Activated T-helper 1 cell treated with Interleukin-2 at 50 U/mL for 16 hours (primary cell): ENCODE measurements around the gene ATG13.
"Not testable (repeated sequence)": the region's sequence is repeated elsewhere in the genome, so short reads cannot be mapped to it uniquely, and the experiment has no call there.

Experiments
- DNase-seq: peaks from one replicate; pipeline ENCODE4 v3.0.0-alpha.2; 2020; ENCODE audit warnings: low read depth

ATG13 gene

GRCh38 chr11:46643986-46644385, 26.6 kb downstream of the ATG13 start:
- DNase-seq = no peak

DNA sequence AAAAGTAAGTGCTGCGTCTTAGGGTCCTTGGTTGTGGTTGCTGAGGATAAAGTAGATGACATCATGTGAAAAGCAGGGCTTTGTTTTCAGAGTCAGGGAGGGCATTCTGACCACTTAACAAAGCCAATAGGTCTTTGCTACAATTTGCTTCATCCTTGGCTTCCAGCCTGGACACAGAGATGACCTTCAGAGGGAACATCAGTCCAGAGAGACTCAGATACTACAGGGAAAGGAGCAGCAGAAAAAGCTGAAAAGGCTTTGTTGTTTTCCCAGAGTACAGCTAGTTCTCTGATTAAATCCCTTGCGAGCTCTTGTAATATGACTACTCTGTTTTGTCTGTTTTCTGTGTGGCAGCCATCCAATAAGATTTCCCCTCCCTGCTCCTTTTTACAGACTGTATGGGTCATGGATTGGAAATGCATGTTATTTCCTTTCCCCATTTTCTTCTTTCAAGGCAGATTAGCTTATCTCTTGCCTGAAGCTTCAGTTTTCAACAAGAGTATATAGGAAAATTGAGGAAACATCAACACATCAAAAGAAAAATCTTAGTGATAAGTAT, 31.9 kb downstream of the ATG13 start:
- DNase-seq = no peak

DNA sequence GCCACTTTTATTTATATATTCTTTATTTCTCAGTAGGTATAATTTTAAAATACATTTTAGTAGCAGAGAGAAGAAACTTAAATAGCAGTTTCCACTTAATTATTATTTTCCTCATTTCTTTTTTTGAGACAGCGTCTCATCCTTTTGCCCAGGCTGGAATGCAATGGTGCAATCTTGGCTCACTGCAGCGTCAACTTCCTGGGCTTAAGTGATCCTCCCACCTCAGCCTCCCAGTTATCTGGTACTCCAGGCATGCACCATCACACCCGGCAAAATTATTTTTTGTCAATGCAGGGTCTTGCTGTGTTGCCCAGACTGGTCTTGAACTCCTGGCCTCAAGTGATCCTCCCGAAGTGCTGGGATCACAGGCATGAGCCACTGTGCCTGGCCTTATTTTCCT, 38.3 kb downstream of the ATG13 start:
- DNase-seq = no peak

GRCh38 chr11:46657186-46657585, 39.8 kb downstream of the ATG13 start:
- DNase-seq = no peak

DNA sequence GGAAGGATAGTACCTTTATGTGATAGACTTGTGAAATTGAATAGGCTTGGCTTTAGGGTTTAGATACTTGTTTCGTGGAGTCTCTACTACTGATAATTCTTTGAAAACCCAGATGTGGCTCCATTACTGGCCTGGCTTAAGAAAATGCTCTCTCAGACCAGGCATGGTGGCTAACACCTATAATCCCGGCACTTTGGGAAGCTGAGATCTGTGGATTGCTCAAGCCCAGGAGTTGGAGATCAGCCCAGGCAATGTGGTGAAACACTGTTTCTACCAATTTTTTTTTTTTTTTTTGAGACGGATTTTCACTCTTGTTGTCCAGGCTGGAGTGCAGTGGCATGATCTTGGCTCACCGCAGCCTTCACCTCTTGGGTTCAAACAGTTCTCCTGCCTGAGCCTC, 40.9 kb downstream of the ATG13 start:
- no peak for DNase-seq

GRCh38 chr11:46659908-46660307, 42.6 kb downstream of the ATG13 start:
- no peak for DNase-seq

DNA sequence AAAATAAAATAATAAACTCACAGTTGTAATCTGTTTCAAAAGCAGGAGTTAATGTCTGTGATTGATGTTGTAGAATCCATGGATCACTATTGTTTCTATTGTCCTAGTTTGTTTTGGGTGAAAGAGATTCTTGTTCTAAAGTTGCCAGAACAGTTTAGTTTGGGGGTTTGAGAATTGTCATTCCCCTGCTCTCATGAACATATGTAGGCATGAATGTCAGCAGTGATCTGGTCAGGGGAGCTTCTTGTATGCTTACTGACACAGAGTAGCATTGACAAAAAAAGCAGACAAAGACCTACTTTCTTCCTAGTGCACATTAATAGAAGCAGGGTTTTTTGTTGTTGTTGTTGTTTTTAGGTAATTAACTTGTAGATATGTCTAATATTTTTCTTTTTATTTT, 44.5 kb downstream of the ATG13 start:
- DNase-seq = no peak

DNA sequence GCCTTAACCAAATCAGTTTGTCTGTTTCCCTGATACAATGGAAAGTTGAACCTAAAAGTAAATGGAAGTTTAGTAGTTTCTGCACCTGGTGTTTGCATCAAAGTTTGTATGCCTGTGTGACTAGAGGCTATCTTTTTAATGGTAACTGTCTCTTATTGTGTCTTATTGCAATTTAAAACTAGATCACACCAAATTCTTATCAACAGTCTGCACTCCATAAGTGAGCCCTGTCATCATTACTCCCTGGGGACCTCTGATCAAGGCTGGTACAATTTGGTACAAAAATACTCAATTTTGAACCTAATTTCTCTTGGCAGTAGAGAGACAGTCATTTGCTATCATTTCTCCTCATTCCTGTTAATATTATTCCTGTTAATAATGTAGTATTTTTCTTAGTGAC, 45.0 kb downstream of the ATG13 start:
- DNase-seq = no peak

- no peak for DNase-seq
Observed at GRCh38 chr11:46663277-46663940, 46.1 kb downstream of the ATG13 start.

- DNase-seq = no peak
Observed at GRCh38 chr11:46664612-46665011, 47.3 kb downstream of the ATG13 start.

GRCh38 chr11:46665356-46665755, 48.0 kb downstream of the ATG13 start:
- no peak for DNase-seq

- DNase-seq = no peak
Observed at GRCh38 chr11:46666516-46666915, 49.2 kb downstream of the ATG13 start.

DNA sequence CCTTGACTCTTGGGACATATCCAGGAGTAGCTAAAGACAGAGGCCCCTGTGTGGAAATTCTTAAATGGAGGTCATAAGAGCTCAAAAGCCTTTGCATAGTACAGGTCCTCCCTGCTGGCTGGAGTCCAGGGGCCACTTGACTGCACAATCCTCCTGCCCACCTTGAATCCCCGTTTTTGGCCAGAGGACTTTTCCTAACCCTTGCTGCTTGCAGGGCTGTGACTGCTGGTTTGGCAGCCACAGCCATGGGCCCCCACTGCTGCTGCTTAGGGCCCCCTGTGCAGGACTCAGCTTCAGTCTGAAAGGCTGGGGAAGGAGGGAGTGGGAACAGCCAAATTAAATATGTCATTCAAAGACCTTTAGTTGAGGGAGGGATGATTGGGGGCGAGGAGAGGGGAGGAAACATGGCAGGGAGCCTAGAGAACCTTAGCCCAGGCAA, 49.7 kb downstream of the ATG13 start:
- DNase-seq = no peak

DNA sequence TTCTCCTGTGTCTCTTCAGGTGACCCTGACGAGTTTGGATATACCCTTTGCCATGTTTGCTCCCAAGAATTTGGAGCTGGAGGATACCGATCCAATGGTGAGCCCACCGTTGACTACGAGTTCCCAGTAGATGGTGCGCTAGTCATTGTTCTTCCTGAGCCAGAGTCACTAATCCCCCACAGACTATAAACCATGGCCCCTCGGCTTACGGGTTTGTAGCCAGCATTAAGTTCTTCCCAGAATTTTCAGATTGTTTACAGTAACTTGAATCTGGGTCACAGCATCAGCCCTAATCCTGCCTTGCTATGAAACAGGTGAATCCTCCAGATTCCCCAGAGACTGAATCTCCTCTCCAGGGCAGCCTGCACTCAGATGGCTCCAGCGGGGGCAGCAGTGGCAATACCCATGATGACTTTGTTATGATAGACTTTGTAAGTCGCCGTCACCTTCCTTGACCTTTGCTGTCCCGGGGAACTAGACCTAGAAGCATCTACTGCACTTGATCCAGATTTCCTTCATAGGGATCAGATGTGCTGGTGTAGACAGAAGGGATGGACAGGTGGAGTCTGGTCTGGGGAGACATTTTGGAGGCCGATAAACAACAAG, 51.2 kb downstream of the ATG13 start:
- no peak for DNase-seq

DNA sequence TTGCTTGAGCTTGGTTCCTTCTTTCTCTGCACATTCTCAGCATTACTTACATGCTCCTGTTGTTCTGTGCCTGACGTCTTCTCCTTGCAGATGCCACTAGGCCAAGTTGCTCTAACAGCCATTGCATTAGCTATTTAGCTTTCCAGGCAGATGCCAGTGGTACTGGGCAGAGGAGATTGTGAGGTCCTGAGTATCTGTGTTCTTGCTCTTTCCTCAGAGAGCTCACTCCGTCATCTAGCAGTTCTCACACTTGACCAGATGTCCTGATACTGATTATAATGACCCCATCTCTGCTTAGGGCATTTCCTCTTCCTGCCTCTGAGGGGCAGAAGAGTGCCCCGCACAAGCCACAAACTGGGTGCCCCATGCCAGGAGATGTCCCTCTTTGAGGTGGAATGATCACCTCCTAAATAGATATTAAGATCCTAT, 52.4 kb downstream of the ATG13 start:
- DNase-seq = no peak

DNA sequence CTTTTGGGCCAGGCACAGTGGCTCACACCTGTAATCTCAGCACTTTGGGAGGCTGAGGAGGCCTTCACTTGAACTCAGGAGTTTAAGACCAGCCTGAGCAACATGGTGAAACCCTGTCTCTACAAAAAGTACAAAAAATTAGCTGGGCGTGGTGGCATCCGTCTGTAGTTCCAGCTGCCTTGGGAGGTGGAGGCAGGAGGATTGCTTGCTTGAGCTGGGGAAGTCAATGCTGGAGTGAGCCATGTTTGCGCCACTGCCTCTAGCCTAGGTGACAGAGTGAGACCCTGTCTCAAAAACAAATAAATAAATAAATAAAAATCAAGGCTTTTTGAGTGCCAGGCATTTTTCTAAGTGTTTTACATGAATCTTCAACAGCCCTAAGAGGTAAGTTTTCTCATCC, 53.2 kb downstream of the ATG13 start:
- not testable (repeated sequence) for DNase-seq

GRCh38 chr11:46671958-46672315, 54.6 kb downstream of the ATG13 start:
- DNase-seq = no peak

DNA sequence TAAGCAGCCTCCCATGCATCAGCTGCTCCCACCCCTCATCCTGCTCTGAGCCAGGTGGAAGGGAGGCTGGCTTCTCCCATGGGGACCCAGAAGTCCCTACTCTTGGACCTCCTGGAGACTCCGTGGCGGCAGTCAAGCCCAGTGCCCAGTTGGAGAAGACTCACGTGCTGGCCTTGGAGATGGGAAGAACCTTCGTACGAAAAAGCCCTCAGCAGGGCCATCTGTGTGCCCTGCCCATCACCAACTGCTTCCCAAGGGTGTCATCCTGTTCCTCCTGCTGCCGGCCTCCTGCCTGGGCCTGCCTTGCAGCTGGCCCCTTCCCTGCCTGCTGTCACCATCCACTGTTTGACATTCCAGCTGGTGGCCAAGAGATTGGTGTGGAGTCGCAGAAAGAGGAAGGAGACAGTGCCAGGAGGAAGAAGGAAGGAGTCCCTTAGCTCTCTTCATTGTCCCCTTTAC, 55.1 kb downstream of the ATG13 start:
- DNase-seq = no peak

- no peak for DNase-seq
Observed at GRCh38 chr11:46673713-46674462, 56.5 kb downstream of the ATG13 start.

DNA sequence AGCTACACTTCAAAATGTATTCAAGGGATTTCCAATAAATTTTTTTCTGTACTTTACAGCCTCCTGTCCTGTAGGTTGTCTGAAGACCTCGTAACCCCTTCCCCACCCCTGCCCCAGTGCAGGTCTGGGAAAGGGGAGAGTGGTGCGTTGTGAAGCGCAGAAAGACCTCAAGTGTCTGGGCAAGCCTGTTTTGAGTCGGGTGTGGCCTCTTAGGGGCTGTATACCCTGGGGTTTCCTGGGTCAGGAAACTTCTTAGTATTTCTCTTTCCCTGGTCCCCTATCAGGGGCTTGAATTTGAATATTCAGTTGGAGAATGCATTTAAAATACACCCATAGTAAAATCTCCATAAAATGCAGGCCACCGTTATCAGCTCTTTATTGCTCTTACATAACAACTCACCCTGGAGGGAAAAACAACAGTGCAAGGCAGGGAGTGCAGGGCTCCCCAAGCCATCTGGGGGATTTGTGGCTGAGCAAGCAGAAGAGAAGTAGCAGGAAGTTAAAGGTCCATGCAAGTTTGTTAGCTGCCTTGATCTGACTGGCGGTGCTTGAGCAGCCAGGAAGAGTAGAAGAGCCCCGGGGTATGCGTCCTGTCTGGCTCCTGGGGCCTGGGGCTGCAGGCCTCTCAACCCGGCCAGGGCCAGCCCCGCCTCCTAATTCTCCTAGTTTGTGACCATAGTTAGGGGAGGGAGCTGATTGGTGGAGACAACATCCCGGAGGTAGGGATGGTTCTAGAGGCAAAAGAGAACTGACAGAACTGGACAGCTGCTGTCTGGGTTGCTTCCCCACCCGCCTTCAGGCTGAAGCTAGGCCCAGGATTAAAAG, 57.3 kb downstream of the ATG13 start:
- no peak for DNase-seq

DNA sequence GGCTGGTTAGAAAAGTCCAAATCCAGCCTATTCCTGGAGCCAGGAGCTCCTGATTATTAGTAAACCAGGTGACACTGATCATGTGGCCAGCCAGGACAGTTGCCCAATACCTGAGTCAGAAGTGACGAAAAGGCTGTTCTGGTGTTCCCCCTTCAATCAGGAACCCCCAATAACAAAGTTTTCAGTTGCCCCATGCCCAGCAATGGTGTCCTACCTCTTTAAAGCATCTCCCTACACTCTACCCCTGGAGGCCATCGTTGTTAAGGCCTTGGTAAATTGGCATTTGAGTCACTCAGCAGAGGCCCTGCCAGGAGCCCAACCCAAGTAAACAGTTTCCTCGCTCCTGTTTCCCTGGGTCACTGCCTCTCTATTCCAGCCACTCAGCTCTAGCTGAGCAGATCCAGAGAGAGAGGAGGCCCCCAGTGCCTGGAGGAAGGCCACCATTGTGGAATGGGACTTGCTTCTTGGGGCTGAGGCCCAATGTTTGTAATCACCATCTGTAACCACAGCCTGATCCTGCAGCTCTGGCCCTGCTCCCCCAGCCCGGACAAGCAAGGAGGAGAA, 58.0 kb downstream of the ATG13 start:
- no peak for DNase-seq

DNA sequence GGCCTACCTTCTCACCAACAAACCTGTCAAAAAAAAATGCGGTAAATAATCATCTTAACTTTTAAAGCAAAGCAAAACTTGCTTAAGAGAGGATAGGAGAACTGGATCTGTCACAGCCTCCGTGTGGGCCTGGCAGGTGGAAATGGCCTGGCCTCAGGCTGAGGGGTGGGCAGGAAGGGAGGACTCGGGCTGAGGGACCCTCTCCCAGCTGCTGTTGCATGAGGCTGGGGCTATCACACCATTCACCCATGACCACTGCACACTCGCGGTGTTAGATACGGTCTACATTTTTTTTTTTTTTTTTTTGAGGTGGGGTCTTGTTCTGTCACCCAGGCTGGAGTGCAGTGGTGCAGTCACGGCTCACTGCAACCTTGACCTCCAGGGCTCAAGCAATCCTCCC, 58.6 kb downstream of the ATG13 start:
- no peak for DNase-seq
